Peyer's patch (tissue), 4 donors: ENCODE measurements around the gene KANSL1. TPM values are rescaled to one million over a fixed set of nuclear protein-coding genes. Genes with fewer than 3 reads are reported as not detected.

Source experiments
- DNase-seq, 3 donors: peaks; one replicate each; pipeline ENCODE4 v3.0.0-alpha.2; 2017 to 2019
- H3K27ac ChIP-seq, 4 donors: fragments of 200-600 bp; sonication (generic); one replicate each; pipeline ENCODE4 v1.5.1; 2016 to 2019
- H3K27me3 ChIP-seq, 2 donors: fragments of 200-600 bp; sonication (generic); one replicate each; pipeline ENCODE4 v1.5.1; 2019
- H3K36me3 ChIP-seq, 3 donors: fragments of 200-600 bp; sonication (generic); one replicate each; pipeline ENCODE4 v1.5.1; 2016 to 2019
- H3K4me1 ChIP-seq, 4 donors: fragments of 200-600 bp; sonication (generic); one replicate each; pipeline ENCODE4 v1.5.1; 2016 to 2019
- H3K4me3 ChIP-seq, 4 donors: fragments of 200-600 bp; sonication (generic); 1 replicate in 3 of 4; 2 replicates in 1 of 4; pipeline ENCODE4 v1.5.1; 2016 to 2019; ENCODE audit warnings: mild to moderate bottlenecking in 1 of 4
- H3K9me3 ChIP-seq, 4 donors: fragments of 200-600 bp; sonication (generic); one replicate each; pipeline ENCODE4 v1.5.1; 2016 to 2019; ENCODE audit warnings: mild to moderate bottlenecking in 1 of 4
- CTCF ChIP-seq, 6 experiments: fragments of 450-650 bp in 4 of 6; fragments of 200-600 bp in 2 of 6; sonication (generic) in 1 of 6; IDR thresholded peaks; one replicate each; pipeline ENCODE4 v1.5.1; 2017 to 2019; ENCODE audit warnings: antibody characterized with exemption in 6 of 6, mild to moderate bottlenecking in 3 of 6, moderate library complexity in 1 of 6
- POLR2A ChIP-seq, 2 donors: fragments of 450-650 bp; IDR thresholded peaks; one replicate each; pipeline ENCODE4 v1.5.1; 2017; ENCODE audit warnings: antibody characterized with exemption in 2 of 2, mild to moderate bottlenecking in 2 of 2, moderate library complexity in 2 of 2
- total RNA-seq, 4 donors: library from RNA; depleted of rRNA; stranded (reverse); fragments of >200 nt; gene quantifications; one replicate each; pipeline ENCODE4 v1.1.0, GENCODE V29; 2016

Gene KANSL1
- total RNA-seq, 4 donors from 2014 or later: 97.6 to 328 (median 141) TPM

GRCh38 chr17:46166692-46167249, 26.5 kb downstream of the KANSL1 start:
- Histone ChIP-seq H3K27me3 (no peaks in the 10 kb centered on the region), H3K4me1 (peaks cover 0 to 42% (median 14%) of the 10 kb centered on the region in 4 donors), H3K27ac (no peak overlapping the region), H3K4me3 (no peak overlapping the region), H3K36me3 (peaks cover 0 to 24% (median 0%) of the 10 kb centered on the region in 3 donors), H3K9me3 (no peaks in the 10 kb centered on the region)
- DNase-seq: no peak
- TF ChIP-seq POLR2A (IDR thresholded peaks at IDR 0.05) (no peak), CTCF (IDR thresholded peaks at IDR 0.05) (no peak)

- TF ChIP-seq CTCF (IDR thresholded peaks at IDR 0.05) (peak in 1 of 6 experiments; percentile 2), POLR2A (IDR thresholded peaks at IDR 0.05) (no peak)
- Histone ChIP-seq H3K4me3 (no peak overlapping the region), H3K27ac (peak overlapping the region in 1 of 4 donors; percentile 1), H3K4me1 (peaks cover 0 to 55% (median 18%) of the 10 kb centered on the region in 4 donors), H3K27me3 (no peaks in the 10 kb centered on the region), H3K9me3 (no peaks in the 10 kb centered on the region), H3K36me3 (no peaks in the 10 kb centered on the region)
- no peak for DNase-seq
Observed at GRCh38 chr17:46163929-46164594, 29.2 kb downstream of the KANSL1 start.

- no peak for DNase-seq
- Histone ChIP-seq H3K27ac (peak overlapping the region in 2 of 4 donors; percentile 1 to 71), H3K9me3 (no peaks in the 10 kb centered on the region), H3K4me1 (peaks cover 0 to 62% (median 20%) of the 10 kb centered on the region in 4 donors), H3K4me3 (no peak overlapping the region), H3K27me3 (no peaks in the 10 kb centered on the region), H3K36me3 (no peaks in the 10 kb centered on the region)
- TF ChIP-seq CTCF (IDR thresholded peaks at IDR 0.05): no peak
- TF ChIP-seq POLR2A (IDR thresholded peaks at IDR 0.05): no peak
Observed at GRCh38 chr17:46163316-46163715, 29.9 kb downstream of the KANSL1 start.

GRCh38 chr17:46162866-46163265, 30.4 kb downstream of the KANSL1 start:
- H3K9me3 ChIP-seq: no peaks in the 10 kb centered on the region
- H3K36me3 ChIP-seq: no peaks in the 10 kb centered on the region
- H3K27me3 ChIP-seq: no peaks in the 10 kb centered on the region
- DNase-seq: no peak
- H3K27ac ChIP-seq: peak overlapping the region in 2 of 4 donors; percentile 27 to 71
- no peak for TF ChIP-seq POLR2A (IDR thresholded peaks at IDR 0.05)
- peak in 1 of 6 experiments; percentile 4 for TF ChIP-seq CTCF (IDR thresholded peaks at IDR 0.05)
- peaks cover 0 to 67% (median 20%) of the 10 kb centered on the region in 4 donors for H3K4me1 ChIP-seq
- H3K4me3 ChIP-seq: no peak overlapping the region

GRCh38 chr17:46160169-46160568, 33.1 kb downstream of the KANSL1 start:
- no peak for DNase-seq
- Histone ChIP-seq H3K4me1 (peaks cover 0 to 79% (median 25%) of the 10 kb centered on the region in 4 donors), H3K27ac (no peak overlapping the region), H3K36me3 (no peaks in the 10 kb centered on the region), H3K27me3 (no peaks in the 10 kb centered on the region), H3K4me3 (no peak overlapping the region), H3K9me3 (no peaks in the 10 kb centered on the region)
- TF ChIP-seq POLR2A (IDR thresholded peaks at IDR 0.05) (no peak), CTCF (IDR thresholded peaks at IDR 0.05) (no peak)
